ENCODE measurements around the gene BRAF.
"Not testable (repeated sequence)": the region's sequence is repeated elsewhere in the genome, so short reads cannot be mapped to it uniquely, and the experiment has no call there.

Gene BRAF

DNA sequence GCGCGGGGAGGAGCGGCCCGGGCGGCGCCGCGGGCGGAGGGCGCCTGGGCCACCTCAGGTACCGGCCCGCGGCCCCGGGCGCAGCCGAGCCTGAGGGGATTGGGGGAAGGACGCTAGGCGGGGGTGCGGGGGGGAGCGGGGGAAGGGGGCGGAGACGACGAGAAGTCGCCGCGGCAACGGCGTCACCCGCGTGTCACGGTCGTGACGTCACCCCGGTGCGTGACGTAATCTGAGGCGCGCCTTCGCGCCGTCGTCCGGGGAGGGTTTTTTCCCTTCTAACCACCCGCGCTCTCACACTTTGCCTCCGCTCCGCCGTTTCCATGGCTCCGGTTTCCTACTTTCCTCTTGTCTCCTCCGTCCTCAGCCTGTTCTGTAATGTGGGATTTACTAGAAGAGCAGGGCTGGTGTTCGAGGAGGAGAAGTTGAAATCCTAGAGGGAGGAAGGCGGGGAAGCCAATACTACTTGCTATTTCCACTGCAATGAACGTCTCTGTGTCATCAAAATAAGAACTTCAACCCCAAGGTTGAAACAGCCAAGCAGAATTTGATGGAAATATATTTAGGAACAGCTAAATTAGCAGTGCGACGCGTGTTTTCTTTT lies at the start of gene BRAF:
BRAF (minus strand) TSS at position 109 of the 601 bp plus-strand sequence. CDS start 226 bp downstream, outside the sequence.
- DNase-seq, result peak; percentile 91

DNA sequence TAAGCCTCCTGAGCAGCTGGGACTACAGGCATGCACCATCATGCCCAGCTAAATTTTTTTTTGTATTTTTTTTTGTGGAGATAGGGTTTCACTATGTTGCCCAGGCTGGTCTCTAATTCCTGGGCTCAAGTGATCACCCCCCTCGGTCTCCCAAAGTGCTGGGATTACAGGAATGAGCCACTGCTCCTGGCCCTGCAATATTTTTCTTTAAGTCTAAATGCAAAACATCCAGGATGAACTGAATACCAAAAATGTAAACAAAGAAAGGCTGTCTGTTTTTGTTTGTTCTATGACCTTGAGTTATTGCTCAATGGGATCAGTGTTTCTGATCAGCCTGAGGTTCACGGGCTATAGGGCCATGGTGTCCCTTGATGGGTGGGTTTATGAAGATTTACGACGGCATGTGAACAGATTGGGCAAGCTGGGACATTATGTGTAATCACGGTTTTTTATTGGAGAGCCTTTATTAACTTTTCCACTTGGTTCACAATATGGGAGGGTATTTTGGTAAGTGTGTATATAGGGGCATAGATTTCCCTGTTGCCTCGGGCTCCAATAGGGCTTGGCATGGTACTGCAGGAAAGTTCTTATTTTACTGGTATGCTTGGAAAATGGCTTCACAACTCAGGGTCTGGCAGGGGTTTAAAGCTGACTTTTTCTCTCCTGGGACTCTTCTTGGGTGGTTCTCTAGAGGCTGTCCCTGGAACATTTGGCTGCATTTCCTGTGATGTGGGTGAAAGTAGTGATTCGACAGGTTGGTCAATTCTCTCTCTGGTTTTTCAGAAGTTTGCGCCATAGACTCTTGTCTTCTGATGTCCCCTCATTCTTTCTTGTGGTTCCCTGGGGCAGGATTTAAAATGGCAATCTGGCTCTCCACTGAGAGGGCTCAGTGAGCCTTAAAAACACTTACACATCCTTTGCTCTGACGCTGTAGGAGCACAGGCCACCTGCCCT lies 48.4 kb upstream of the BRAF start:
- no peak for DNase-seq

DNA sequence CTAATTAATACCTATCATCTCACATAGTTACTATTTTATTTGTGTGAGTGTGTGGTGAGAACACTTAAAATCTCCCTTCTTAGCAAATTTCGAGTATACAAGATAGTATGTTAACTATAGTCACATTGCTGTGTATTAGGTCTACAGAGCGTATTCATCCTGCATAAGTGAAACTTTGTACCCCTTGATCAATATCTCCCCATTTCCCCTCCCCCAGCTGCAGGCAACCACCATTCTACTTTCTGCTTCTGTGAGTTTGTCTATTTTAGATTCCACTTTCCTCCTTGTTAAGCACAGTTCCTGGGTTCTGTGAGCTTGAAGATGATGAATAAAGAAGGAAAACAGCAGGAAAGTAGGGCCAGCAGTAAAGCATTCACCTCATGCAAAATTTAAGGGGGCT lies 47.6 kb upstream of the BRAF start:
- DNase-seq, result no peak

DNA sequence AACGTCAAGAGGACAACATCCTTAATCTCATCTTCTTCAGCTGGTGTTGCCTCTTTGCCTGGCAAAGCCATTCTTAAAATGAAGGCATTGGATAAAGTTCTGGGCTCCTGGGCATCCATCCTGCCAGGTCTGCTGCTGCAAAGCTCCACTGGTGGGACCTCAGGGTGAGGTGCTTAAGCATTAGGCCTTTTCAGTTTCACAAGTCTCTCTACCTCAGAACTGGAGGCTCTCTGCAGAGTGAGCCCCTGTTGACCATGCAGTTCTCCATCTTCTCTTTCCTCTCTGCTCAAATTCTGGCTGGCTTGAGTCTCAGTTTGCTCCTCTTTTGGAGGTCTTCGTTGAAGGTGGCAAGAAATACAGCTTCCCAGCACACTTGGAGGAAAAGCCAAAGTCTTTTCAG lies 42.7 kb upstream of the BRAF start:
- no peak for DNase-seq

DNA sequence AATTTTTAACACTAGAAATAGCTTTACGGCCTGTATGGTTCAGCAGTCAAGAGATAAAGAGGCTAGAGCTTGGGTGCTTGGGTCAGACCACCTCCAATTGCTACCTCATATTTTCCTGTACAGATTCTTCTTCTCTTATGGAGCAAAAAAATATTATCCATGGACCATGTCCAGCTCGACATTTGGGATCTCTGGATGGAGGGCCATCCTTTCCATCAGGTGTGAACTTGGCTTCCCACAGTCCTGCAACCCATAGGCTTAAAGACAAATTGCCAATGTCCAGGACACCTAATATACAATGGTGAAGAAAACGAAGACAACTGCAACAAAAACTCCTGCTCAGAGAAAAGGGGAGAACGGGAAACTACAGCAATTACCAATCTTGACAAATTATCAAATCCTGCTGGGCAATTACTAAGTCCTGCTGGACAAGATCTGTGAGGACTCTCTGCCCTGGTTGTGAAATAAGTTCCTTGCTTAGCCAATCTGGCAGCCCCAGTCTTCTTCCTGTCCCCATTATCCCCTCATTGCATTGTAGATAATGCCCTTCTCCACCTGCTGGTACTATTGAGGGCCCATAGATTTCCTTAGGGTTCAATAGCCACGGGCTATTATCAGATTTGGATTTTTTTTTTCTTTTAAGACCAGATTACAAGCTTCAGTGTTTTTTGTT lies 42.0 kb upstream of the BRAF start:
- DNase-seq, result no peak

DNA sequence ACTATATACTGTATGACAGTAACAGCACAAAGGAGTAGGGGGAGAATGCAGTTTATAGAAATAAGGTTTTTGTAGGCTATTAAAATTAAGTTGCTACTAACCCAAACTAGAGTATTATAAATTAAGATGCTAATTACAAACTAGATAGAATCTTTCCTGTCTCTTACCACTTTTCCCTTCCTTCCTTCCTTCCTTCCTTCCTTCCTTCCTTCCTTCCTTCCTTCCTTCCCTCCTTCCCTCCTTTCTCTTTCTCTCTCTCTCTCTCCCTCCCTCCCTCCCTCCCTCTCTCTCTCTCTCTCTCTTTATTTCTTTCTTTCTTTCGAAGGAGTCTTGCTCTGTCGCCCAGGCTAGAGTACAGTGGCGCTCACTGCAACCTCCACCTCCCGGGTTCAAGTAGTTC lies 36.4 kb upstream of the BRAF start:
- no peak for DNase-seq

DNA sequence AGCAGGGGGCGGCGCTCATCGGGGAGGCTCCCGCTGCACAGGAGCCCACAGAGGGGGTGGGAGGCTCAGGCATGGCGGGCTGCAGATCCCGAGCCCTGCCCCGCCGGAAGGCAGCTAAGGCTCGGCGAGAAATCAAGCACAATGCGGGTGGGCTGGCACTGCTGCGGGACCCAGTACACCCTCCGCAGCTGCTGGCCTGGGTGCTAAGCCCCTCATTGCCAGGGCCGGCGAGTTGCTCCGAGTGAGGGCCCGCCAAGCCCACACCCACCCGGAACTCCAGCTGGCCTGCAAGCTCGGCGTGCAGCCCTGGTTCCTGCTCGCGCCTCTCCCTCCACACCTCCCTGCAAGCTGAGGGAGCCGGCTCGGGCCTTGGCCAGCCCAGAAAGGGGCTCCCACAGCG lies 32.3 kb upstream of the BRAF start:
- not testable (repeated sequence) for DNase-seq

DNA sequence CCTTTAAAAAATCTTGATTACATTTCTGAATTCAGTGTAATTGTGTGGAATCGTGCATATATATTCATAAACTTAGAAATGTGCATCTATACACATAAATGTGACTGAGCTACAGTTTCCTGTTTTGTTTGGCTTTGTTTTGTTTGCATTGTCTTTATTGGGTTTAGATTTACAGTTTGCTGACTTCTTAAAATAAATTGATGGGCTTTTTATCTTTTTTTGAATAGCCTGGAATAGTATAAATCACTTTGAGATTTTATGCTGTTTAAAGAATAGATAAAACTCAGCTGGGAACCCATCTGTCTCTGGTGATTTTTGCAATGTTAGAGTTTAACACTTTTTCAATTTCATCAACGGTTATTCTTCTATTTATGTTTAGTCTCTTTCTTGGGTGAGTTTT lies 21.2 kb upstream of the BRAF start:
- no peak for DNase-seq

DNA sequence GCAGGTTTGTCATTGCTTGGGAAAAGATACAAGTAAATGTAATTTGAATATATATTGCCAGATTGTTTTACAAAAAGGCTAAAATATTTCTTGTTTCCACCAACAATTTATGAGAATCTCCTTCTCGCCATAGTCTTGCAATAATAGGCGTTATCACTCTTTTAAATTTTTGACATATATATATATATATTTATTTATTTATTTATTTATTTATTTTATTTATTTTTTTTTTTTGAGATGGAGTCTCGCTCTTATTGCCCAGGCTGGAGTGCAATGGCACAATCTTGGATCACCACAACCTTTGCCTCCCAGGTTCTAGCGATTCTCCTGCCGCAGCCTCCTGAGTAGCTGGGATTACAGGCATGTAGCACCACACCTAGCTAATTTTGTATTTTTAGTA lies 17.5 kb upstream of the BRAF start:
- not testable (repeated sequence) for DNase-seq

DNA sequence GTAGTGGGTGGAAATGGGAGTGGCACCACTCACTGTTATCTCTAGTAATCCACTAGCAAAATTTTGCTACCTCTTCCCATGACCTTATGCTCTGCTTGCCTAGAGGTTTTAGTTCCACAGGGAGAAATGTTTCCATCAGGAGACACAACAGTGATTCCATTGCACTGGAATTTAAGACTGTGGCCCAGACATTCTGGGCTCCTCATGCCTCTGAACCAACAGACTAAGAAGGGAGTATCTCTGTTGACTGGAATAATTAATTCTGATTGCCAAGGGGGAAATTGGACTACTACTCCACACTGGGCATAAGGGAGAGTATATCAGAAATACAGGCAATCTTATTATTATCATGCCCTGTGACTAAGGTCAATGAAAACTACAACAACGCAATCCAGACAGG lies 16.2 kb upstream of the BRAF start:
- no peak for DNase-seq

DNA sequence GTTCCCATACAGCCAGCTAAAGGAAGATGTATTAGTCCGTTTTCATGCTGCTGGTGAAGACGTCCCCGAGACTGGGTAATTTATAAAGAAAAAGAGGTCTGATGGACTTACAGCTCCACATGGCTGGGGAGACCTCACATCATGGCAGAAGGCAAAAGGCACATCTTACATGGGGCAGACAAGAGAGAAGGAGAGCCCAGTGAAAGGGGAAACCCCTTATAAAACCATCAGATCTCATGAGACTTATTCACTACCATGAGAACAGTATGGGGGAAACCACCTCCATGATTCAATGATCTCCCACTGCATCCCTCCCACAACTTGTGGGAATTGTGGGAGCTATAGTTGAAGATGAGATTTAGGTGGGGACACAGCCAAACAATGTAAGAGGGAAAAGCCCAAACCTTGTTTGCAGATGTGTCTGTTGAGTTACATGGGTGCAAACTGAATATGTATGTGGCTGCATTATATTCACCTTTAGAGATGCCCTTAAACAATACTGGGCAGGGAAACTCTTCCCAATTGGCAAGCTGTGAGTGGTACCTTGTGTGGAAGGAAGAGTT lies 13.1 kb upstream of the BRAF start:
- DNase-seq, result no peak

DNA sequence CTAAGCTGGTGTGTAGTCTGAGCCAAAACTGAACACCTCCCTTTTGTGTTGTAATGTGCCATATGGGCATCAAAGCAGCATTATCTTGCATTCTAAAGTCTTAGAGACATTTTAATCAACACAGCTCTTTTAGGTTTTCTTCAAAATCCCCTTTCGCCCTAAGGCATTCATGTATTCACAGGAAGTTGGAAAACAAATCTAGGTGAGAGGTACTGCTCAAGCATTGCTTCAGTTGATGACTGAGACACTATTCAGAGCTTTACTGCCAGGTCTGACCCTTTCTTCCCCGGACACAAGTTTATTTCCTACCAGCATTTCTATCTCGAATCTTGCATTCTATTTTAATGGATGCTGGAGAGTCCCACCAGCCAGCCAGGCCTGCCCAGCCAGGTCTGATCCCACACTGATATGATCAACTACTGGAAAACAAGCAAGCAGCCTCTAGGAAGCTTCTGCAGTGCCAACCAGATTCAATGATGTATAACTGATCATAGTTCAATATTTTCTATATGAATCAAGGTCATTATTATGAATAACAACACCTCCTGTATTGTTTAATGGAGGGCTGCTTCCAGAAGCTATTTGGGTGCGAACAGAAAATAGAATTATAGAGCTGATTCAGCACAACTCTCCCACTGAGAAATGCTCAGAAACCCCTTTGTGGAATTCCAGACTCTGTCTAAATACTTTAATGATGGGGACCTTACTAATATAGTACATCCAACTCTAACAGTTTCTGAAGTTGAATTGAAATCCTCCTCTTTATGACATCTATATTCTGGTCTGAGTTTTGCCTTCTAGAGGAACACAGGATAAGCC lies 4.0 kb upstream of the BRAF start:
- no peak for DNase-seq

DNA sequence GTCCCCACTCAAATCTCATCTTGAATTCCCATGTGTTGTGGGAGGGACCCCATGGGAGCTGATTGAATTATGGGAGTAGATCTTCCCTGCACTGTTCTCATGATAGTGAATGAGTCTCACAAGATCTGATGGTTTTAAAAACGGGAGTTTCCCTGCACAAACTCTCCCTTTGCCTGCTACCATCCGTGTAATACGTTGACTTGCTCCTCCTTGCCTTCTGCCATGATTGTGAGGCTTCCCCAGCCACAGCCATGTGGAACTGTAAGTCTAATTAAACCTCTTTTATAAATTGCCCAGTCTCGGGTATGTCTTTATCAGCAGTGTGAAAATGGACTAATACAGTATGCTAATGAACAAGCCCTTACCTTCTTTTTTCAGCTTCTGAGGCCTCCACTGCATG lies 3.2 kb upstream of the BRAF start:
- DNase-seq, result not testable (repeated sequence)

DNA sequence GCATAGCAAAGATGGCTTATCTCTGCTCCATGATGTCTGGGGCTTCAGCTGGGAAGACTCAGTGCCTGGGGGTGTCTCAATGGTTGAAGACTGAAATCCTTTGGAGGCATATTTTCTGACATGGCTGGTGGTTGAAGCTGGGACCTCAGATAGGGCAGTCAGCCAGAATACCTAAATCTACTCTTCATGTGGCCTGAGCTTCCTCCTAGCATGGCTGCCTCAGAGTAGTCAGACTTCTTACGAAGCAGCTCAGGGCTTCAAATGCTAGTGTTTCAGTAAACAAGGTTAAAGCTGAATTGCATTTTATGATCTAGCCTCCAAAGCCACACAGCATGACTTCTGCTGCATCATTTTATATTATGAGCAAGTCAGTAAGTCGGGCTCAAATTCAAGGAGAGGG lies 2.6 kb upstream of the BRAF start:
- DNase-seq, result no peak

DNA sequence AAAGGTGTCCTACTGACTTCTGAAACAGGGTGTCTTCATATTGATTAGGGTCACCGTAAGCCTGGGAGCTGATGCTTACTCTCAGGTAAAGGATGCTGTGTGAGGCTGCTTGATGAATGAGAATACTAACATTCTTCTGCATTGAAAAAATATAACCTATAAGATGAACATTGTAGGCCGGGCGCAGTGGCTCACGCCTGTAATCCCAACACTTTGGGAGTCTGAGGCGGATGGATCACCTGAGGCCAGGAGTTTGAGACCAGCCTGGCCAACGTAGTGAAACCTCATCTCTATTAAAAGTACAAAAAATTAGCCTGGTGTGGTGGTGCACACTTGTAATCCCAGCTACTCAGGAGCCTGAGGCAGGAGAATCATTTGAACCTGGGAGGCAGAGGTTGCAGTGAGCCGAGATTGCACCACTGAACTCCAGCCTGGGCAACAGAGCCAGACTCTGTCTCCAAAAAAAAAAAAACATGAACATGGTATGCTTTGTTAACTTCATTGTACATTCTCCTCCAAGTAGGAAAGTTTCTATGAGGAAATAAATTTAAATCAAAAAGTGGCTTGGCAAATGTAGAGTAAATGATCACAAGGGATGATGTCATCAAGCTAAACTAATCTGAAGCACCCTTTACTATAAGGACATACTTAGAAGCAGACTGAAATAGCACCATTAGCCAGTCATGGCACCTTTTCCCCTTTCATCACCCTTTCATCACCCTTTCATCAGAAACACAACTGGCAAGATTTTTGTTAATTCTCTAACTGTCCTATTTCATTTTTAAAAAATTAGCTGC lies 1.5 kb upstream of the BRAF start:
- no peak for DNase-seq

DNA sequence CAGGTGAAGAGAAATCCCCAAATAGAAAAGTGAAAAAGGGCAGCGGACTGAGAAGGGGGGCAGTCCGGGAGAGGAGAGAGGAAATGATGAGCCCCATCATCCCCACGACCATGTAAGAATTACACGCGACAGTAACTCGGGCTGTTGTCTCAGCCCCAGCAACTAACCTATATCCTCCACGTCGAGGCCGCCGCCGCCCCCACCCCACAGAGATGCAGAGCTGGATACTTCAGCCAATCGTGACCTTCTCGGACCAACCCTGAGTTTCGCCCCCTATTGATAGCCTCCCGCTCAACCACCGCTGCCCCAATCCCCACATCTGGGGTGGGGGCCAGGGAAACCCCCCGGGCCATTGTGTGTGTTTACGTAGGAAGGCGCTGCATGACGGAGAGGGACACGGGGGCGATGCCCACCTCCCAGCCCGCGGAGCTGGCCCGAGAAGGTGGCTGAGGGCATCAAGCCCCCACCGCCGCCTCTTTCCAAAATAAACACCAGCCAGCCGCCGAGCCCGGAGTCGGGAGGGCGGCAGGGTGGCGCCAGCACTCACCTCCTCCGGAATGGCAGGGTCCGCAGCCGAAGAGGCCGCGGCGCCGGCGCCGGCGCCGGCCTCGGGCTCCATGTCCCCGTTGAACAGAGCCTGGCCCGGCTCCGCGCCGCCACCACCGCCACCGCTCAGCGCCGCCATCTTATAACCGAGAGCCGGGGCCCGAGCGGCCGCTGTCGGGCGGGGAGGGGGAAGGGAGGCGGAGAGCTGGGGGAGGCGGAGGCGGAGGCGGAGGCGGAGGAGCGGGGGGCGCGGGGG lies 509 bp downstream of the BRAF start:
- DNase-seq, result peak; percentile 76

DNA sequence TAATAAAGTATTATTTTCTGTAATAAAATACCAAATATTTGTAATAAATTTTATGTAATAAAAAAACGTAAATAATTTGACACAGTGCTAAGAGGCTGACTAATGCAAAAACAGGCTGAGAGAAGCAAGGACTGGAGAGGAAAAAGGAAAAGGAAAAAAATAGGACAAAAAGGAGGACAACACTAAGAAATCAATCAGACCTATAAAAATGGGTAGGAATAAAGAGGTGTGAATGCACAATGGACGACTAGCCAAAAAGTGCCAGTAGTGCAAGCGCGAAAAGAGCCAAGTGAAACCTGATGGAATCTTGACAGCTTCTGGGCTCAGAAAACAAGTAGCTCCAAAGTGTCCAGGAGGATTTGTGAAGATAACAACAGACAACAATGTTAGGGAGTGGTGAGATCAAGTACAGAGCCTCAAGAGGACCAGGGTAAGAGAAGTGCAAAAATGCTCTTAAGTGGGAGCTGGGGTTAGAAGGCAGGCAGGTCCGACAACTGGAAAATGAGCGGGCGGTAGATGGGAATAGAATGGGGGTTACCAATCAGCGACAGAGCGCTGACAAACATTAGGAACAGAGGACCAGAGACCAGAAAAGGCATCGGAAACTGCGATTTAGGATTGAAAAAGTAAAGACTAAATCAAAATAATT lies 1.2 kb downstream of the BRAF start:
- no peak for DNase-seq

DNA sequence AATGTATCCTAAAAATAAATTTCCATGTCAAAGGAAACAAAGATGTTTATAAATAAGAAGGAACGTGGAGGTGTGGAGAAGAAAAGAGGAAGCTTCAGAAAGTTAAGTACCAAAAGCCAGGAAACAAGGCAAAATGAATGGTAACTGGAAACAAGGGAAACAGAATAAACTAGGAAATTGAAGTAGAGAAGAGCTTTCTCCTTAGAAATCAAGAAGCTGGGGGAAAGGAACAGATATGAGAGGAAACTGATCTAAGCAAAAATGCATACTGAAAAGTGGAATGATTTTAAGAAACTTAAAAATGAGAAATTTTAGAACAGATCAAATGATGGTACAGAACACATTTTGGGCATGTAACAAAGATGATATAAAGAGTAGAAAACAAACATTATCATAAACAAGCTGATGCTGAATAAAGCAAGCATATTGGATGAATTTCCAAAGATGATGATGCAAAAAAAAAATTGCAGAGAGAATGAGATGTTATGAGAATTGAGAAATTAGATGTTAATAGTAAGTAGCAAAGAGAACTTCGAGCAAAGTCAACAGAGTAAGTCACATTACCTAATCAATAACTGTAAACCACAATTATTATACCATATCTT lies 1.9 kb downstream of the BRAF start:
- no peak for DNase-seq

DNA sequence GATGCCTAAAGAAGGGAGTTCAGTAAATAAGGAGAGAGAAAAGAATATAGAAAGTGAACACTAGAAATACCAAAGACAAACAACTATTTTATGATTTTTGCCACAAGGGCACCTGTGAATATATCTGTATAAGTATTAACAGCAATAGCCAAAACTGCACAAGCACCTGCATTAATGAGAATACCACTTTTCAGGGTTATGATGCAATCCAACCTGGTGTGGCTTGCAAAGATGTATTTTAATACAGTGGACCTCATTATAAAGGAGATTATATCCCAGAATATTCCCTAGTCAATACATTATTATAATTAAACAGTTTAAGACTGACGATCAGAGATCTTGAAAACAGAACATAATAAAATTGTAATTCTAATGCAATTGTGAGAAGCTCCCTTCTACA lies 4.0 kb downstream of the BRAF start:
- no peak for DNase-seq

DNA sequence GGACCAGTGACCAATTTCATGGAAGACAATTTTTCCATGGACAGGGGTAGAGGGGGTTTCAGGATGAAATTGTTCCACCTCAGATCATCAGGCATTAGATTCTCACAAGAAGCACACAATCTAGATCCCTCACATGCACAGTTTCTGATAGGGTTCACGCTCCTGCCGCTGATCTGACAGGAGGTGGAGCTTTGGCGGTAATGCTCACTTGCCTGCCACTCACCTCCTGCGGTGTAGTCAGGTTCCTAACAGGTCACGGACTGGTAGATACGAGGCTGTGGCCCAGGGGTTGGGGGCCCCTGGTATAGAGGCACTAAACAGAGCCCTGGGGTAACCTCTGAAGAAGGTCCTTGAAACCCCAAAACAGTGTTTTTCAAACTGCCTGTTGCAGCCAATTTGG lies 6.5 kb downstream of the BRAF start:
- no peak for DNase-seq
